IMR-90 (cell line): ENCODE measurements around the gene ENDOV.

Experiments
- BHLHE40 ChIP-seq: fragments of 150-350 bp; IDR thresholded peaks from 2 replicates; pipeline ENCODE4 v1.6.1; 2016; ENCODE audit warnings: mild to moderate bottlenecking, low read depth, low read length
- CEBPB ChIP-seq: IDR thresholded peaks from 2 replicates; pipeline ENCODE4 v1.6.1; 2012; ENCODE audit warnings: low read depth, low read length, improper control_type of control experiment
- CHD1 ChIP-seq: IDR thresholded peaks from 2 replicates; pipeline ENCODE4 v1.6.1; 2012; ENCODE audit warnings: low read depth, low read length, improper control_type of control experiment
- CTCF ChIP-seq: conservative IDR thresholded peaks from 2 replicates; pipeline ENCODE4 v1.5.1; 2012; ENCODE audit warnings: mild to moderate bottlenecking, low read depth, low read length, improper control_type of control experiment
- FOS ChIP-seq: fragments of 150-350 bp; IDR thresholded peaks from 2 replicates; pipeline ENCODE4 v1.6.1; 2016; ENCODE audit warnings: low read depth, low read length
- MAFK ChIP-seq: IDR thresholded peaks from 2 replicates; pipeline ENCODE4 v1.6.1; 2012; ENCODE audit warnings: low read depth, low read length, improper control_type of control experiment
- MAZ ChIP-seq: IDR thresholded peaks from 2 replicates; pipeline ENCODE4 v1.6.1; 2012; ENCODE audit warnings: low read depth, mild to moderate bottlenecking, low read length, improper control_type of control experiment, moderate library complexity, borderline replicate concordance
- MXI1 ChIP-seq: IDR thresholded peaks from 2 replicates; pipeline ENCODE4 v1.6.1; 2012; ENCODE audit warnings: low read depth, mild to moderate bottlenecking, low read length, moderate library complexity, borderline replicate concordance
- NFE2L2 ChIP-seq: fragments of 150-350 bp; IDR thresholded peaks from 2 replicates; pipeline ENCODE4 v1.6.1; 2016; ENCODE audit warnings: low read depth, mild to moderate bottlenecking, low read length
- POLR2A ChIP-seq: IDR thresholded peaks from 2 replicates; pipeline ENCODE4 v1.6.1; 2012; ENCODE audit warnings: mild to moderate bottlenecking, low read depth, low read length
- RAD21 ChIP-seq: IDR thresholded peaks from 2 replicates; pipeline ENCODE4 v1.6.1; 2012; ENCODE audit warnings: low read length, improper control_type of control experiment
- RFX5 ChIP-seq: IDR thresholded peaks from 2 replicates; pipeline ENCODE4 v1.8.0; 2012; ENCODE audit warnings: low read depth, mild to moderate bottlenecking, low read length, moderate library complexity
- SMC3 ChIP-seq: fragments of 150-350 bp; IDR thresholded peaks from 2 replicates; pipeline ENCODE4 v1.6.1; 2016; ENCODE audit warnings: low read depth, mild to moderate bottlenecking, antibody characterized with exemption, low read length, moderate library complexity
- USF2 ChIP-seq: fragments of 150-350 bp; IDR thresholded peaks from 2 replicates; pipeline ENCODE4 v1.6.1; 2017; ENCODE audit warnings: mild to moderate bottlenecking, antibody characterized with exemption, low read length, low read depth

- TF ChIP-seq CTCF: no peak
- TF ChIP-seq NFE2L2: no peak
- TF ChIP-seq MAFK: no peak
- TF ChIP-seq CEBPB: no peak
- TF ChIP-seq CHD1: no peak
- TF ChIP-seq MXI1: no peak
- TF ChIP-seq FOS: no peak
- TF ChIP-seq POLR2A: no peak
- TF ChIP-seq SMC3: no peak
- TF ChIP-seq MAZ: no peak
- TF ChIP-seq RAD21: no peak
- TF ChIP-seq USF2: no peak
- no peak for TF ChIP-seq RFX5
- no peak for TF ChIP-seq BHLHE40
These were observed 6.1 kb upstream of the ENDOV start for GRCh38 chr17:80408872-80409271.
